ENCODE results near the gene FGGY.
A peak's percentile ranks its signal among the peaks of the same experiment; 100 is the strongest.

FGGY gene

DNA sequence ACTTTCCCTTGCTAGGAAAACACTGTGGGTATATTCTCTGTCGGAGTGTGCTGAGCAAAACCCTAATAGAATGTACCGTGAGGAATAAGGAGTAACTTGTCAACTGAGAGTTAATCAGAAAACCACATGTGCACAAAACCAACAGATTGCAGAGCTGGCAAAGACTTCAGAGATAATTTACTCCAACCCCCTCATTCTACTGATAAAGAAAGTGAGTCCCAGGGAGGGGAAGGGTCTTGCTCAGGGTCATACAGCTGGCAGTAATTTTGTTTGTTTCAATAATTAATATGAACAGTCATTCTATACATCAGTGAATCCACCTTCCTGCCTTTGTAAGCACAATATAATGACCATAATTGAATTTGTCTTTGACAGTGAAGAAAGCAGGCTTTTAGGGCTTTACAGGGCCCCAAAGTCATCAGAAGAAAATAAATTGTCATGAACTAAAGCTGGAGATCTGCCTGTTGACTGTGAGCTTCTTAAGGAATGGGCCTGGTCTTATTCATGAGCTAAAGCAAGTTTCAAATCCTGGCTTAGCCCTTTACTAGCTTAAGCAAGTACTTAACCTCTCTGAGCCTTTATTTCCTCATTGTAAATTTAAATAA is 450.6 kb downstream of the FGGY start:
- DNase-seq = no peak

DNA sequence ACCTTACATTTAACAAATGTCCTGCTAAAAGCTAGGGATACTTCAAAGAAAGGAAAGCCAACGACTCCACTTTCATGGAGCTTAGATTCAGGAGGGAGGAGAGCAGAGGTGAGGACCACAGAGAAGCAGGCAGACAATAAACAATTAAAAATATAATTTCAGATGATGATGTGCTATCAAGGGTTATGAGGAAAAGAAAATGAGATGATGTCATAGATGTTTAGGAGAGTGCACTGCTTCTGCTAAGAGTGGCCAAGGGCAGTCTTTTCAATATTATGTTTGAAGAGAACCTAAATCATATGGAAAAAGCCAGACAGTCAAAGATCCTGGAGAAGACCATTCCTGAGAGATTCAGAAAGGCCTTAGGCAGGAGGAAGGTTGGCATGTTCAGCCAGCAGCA is 451.2 kb downstream of the FGGY start:
- no peak for DNase-seq

DNA sequence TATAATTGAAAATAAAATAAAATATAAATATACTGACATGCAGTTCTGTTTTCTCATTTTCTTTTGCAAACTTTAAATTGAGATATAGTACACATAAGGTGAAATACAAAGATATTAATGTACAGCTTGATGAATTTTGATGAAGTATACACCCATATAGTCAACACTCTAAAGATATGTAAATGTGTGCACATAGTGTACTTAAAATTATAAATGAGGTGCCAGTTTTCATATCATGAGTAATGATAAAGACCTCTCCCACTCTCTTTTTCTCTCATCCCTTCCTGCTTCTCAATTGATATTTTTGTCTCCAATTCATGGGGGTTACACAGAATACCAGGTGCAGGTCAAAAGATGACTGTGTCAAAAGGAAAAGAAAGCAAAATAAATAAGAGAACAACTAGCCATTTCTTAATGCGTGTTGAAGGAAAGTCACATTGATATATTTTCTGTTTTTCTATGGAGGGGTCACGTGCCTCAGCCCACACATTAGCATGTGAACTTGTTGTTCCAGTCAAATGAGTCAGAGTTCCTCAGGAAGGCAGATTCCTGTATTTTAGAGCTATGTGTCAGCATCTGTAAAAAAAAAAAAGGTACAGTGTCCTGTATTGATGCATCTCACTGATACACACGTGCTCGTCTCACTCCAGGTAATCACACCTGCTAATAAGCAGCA is 453.6 kb downstream of the FGGY start:
- DNase-seq = peak; percentile 72 to 90 (median 84)

DNA sequence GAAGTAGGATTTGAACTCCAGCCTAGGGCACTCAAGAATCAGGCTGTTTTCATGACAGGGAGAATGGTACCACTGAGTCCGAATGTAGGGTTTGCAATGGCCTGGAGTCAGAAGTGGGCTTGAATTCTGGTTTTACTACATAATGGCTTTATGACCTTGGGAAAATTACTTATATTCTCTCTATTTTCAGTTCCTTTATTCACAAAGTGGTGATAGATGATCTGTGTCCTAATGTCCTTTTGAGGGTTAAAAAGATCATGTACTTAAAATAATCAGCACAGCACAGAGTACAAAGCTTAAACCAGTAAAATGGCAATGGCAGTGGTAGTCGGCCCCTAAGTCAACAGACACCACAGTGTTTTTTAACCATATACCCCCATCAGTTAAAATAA is 454.1 kb downstream of the FGGY start:
- no peak for DNase-seq

DNA sequence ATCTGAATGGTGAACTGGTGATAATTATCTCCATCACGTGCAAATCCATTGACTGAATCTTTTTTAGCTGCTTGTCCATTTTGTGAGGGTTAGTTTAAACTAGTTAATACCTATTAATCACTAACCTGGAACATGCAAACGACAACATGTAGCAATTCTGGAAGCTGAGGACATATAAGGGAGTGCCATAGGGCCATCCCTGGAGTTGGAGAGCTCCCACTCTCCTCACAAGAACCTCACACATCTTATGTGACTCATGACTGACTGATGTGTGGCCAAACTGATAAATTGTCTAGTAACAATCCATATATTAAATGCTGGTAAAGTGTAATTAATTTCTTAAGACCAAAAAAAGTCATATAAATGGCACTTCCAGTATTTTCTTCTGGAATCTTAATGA is 454.9 kb downstream of the FGGY start:
- DNase-seq = peak in 1 of 4 experiments; percentile 19

DNA sequence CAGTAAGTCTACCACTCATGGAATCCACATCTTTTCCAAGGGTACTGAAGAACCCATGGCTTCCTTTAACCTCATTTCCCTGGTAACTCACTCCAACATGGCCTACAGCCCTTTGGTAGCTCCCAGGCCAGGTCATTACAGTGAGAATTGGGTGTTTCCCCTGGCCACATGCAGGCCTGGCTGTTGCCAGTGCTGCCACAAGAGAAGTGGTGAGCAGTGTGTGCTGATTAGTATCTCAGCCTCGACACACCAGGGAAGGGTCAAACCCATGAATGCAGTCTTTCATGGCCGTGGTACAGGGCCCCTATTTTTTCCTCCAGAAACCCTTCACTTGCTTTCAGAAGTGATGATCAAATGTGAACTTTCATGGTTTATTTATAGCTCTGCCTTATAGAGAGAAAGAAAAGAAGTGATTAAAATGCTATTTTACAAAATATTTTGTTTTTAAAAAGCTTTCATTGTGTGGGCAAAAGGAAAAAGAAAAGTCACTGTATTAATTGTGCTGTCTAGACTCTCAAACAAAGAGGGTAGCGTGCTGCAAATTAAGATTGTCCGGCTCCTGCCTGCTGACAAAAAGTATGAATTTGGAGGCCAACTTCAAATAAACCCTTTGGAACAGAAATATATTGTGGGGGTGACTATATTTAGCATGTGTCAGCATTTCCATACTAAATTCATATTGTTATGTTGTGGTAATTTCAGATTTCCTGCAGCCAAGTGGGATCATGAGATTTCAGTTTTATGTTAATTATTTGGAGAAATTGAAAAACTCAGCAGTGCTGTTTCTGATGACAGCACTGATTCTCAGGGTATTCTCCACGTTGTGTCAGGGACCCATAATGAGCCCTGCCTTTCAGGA is 455.9 kb downstream of the FGGY start:
- peak in 3 of 4 experiments; percentile 32 to 56 (median 52) for DNase-seq

DNA sequence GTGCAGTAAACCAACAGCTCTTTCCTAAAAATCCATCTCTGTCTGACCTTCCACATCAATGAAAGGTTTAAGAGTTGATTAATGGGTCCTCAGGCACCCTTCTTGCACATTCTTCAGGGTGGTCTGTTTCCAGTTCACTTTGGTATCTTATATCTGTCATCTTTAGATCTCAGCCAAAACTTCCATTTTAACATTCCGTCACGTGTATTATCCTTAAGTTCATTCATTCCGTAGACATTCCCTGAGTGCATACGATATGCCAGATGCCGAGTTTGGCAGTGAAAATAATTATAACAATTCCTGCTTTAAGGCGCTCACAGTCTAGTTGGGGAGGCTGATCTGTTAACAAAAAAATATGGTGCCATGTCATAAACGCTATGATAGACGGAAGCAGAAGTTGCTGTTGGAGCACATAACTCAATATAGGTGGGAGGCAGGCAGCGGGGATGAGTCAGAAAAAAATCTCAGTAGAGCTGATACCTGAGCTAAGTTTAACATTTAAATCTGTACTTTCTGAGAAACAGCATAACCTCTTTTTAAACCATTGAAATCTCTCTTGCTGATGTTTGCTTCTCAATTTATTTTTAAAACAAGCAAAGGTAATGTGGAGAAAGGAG is 458.3 kb downstream of the FGGY start:
- DNase-seq = no peak

DNA sequence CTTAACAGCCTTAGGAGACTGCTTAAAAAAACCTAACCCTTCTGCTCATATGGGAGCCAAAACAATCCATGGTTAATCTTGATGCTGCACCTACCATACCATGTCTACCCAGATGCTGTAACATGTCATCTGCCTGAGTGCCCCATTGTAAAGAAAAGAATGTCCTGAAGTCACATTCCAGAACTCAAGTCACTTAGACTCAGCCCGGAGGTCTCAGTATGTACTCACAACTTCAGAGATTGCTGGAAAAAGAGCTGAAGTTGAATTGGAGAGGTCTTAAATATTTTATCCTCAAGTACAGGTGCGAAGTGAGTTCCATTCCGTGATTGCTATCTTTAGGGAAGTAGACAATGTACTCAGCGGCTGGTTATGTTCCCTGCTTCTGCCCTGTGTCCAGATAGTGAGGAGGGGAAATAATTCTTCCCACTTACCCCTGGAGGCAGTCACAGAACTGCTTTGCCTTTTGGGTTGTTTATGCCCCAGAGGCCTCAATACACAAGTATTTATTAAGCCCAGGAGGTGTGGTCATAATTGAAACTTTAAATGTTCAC is 460.4 kb downstream of the FGGY start:
- DNase-seq = no peak

DNA sequence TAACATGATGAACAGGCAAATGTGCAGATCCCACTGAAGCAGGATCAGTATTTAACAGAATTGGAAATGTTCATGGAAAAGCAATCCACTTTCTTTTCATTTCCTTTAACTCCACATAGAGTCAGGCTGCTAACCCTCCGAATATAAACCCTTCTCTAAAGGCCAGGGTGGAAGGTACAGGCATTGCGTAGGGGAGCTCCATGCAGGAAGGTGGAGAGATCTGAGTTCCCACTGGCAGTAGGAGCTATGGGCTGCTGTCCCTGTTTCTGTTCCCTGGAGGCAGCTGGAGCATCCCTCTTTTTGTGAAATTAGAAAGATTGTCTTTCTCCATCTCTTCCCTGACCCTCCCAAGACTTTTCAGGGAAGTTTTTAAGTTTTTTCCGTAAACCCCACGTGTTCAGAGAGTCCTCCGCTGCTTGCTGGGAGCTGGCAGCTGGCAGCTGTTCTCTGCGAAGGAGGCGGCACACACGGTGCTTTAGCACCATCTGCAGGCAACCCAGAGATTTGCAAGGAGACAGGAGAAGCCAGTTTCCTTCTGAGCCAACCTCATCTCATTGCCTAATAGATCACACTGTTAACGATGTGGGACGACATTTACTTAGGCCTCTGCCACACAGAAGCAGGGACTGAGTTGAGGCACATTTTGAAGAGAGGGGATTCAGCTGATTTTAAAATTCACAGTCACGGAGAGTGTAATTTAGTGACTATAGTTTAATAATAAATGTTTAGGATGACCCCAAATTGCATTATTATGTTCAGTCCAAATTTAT is 462.4 kb downstream of the FGGY start:
- peak; percentile 88 to 92 (median 90) for DNase-seq

DNA sequence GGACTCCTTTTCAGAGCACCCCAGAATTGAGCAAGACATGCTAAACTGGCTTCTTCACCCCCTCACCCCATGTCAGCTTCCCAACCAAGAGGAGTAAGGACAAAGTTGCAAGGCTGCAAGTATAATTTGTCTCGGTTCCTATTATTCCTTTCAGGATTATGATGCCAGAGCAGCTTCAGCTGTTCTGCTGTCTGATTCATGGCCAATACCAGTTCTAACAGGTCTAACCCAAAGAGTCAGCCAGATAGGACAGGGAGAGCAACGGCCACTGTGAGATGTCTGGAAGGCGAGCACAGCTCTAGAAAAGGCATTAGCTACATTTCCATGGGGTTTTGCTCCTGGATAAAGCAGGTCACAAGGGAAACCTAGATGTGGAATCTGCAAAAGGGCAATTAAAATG is 464.5 kb downstream of the FGGY start:
- peak in 2 of 4 experiments; percentile 28 to 36 for DNase-seq

DNA sequence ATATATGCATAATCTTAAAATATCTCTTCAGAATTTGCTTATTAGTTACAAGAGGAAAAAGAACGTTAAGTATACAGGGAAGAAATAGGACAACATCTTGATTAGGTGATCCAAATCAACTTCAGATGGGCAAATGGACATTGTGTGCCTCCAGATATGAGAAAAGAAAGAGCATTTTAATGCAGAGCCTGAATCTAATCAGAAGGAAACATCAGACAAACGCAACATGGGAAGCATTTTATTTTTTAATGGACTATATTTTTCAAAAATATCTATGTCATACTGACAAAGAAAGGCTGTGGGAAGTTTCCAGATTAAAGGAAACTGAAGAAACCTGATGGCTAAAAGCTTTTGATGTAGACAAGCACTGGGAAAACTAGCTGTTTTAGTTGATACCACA is 466.5 kb downstream of the FGGY start:
- no peak for DNase-seq

DNA sequence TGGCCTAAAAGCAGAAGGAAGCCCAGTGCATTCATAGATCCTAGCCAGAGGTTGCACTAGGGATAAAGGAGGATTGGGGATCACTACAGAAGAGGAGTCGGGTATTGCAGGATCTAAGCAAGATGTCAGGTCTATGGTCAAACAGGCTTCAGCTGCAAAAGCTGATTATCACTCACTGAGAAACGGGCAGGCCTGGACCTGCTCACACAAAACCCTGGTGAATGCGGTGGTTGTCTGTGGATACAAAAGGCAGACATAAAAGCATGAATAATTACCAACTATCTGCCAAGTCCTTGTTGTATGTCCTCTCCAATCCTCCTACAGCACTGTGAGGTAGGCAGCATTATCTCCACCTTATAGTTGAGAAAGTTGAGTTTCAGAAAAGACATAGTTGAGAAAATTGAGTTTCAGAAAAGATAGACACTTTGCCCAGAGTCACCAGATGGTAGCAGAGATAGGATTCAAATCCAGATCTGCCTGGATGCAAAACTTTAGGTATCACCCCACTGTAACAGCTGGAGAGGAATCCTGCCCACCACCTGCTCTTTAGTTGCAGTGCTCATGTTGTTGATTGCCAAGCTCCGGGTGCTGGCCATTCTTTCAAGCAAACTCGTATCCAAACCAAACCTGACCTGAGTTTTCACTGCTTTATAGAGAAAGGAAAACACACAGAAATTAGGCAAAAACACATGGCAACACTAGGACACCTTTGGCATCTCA is 468.3 kb downstream of the FGGY start:
- no peak for DNase-seq

DNA sequence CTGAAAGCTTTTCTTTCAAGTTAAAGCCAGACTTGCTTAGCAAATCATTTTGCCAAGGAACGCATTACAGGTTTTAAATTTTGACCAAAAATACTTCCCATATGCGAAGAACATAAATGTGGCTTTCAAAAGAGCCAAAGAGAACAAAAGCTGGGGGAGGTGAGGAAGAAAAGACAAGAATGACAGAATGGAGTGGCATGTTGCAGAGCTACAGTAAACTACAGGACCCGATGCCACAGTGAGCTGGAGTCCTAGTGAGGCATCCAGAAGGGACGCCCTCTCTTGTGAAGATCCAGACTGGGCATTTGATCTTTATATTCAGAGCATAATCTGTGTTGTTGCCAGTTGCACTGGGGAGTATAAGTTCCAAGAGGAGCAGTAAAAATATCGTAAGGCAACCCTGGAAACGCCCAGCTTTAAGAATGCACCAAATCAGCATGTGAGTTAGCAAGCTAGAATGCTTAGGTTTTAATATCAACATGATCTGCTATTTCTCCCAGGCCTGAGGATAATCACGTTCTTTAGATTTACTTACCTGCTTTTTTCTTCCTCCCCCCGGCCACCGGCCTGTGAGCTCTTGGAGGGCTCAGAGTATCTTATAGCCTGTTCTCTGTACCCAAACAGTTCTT is 469.4 kb downstream of the FGGY start:
- DNase-seq = no peak

DNA sequence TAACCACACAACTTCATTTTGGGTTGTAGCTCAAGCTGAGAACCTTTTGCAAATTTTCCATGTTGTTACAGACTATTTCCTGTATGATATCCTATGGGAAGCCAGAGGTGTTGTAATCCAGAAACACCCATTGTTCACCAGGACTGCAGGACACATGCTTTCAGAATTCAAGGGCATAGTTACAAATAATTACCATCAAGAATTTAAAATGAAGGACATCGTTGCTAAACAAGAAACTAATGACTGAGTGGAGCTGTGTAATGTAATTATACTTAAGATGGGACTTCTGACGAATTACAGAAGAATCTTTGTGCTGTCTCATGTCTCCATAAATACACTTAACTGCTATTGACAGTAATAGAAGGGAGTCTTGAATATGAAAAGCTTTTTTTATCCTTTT is 470.2 kb downstream of the FGGY start:
- DNase-seq = no peak

DNA sequence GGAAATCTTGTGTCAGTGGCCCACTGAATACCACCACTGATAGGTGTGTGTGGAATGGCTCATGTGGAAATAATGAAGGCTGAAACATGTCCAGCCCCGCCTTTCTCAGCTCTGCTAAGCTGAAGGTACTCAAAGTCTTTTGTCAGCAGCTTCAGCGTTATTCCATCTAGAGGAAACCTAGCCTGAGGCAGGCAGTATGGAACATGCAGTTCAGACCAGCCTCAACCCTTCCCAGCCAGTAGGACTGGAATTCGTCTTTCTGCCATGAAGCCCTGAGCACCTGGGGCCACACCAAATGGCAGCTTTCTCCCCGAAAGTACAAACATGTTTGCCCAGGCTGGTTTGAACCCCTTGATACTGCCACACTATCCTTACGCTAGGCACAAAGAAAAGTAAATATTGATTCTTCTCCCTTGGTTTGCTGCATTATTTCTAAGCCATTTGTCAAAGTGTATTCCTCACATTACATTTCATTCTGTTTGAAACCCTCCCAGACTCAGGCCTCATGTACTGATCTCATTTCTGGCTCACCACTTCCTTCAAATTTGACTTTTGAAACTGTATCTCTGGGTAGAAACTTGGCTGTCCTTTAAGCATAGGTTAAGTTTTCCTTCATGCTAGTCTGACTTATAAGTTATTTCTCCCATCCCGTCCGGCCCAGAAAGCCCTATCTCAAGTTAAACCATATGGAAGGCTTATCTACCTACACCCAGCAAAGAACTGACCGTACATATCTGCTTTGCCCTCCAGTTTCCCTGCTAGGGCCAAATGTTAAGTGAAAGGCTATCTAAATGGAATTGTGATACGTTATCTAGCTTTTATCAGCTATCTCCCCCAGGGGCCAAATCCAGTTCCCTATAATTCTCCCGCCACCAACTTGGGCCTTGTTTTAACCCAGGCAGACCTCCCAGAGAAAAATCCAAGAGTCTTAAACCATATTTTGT is 472.2 kb downstream of the FGGY start:
- no peak for DNase-seq

DNA sequence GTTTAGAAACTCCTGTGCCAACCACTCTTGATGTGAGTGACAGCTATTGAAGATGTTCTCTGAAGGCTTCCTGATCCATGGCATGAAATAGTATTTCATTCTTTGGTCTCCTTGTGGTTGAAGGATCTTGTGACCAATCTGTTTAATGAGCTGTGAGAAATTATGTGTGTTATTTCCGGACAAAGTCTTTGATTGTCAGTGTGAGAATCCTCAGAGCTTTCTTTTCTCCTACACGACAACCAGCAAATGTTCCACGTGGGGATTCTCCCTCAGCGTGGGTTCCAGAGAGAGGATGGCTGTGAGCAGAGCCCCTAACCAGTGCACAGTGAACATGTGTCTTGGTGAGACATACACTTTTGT is 472.8 kb downstream of the FGGY start:
- no peak for DNase-seq

DNA sequence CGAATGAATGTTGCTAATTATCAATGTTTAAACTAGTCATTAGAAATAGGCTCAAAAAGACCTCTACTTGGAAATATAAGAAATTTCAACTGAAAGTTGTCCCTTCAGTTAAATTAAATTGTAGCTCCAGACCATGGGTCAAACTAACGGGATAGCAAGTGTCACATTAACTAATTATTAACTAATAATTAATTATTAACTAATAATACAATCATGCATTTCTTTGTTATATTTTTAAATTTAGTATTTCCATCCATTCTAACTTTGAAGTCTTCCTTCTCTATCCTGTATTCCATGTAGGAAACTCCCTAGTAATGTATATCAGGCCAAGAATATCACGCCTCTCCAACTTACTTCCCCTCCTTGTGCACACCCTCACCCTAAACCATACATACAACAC is 474.5 kb downstream of the FGGY start:
- no peak for DNase-seq

DNA sequence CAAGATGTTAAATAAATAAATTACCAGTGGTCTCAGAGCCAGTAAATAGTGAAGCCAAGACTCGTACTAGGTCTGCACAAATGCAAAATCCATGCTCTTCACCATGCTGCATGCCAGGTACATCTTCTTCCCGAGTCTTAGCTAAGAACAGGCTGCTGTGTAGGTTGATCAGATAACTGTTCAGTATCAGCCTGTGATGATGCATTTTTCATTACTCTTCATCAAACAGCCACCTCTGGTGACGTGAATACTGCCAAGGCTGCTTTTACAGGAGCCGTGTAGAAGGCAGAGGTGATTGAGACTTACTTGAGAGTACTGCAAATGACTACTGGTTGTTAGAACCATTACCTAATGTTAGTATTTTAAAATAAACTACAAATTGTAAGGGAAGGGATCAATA is 478.6 kb downstream of the FGGY start:
- no peak for DNase-seq

DNA sequence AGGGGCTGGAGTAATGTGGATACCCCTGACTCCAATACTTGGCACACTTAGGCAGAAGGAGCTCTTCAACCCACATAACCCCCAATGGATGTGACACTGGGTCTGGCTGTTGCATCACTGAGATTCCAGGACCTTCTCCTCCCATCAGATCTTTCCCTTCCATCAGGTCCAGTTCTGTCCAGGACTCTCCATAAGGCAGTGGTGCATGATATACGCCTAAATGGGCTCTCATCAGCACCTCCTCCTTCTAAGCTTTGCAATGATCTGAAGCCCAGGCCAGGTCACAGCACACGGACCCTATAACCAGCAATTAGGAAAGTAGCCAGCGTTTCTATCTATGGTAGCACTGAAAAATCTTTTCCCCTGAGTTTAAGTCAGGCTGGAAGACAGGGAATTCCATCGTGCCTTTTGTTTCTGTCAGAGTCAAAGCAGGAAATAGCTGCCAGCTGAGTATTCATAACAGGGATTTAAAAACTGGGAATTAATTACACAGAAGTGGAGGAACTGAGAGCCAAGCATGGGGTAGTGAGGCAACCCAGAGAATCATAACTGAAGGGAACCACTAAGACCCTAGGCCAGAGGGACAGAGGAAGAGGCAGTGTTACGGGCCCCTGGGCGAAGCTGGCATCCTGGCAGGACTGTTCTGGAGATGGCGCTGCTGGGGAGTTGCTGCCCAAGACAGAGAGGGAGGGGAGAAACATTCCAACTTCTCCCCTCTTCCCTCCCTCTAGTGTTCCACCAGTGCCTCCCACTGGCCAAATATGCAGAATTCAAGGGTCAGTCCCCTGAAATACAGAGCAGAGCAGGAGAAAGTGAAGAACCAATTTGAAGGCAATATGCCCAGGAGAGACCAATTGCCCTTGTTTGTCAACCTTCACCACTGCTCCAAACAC is 480.3 kb downstream of the FGGY start:
- no peak for DNase-seq

All from suppressor macrophage (primary cell).